ENCODE measurements around the gene ADRA2A.

Gene ADRA2A

GRCh38 chr10:111082102-111082975 lies 5.5 kb downstream of the ADRA2A start:
- no peak for DNase-seq (ENCODE audit: low read depth in 2 of 2)
- no peak for TF ChIP-seq CTCF (IDR thresholded peaks at IDR 0.05; ENCODE audit: low read depth, low read length)
- H3K4me3 ChIP-seq (replicated peaks in 1 of 2; ENCODE audit: low read depth in 2 of 2, low read length in 2 of 2): no peak overlapping the region

GRCh38 chr10:111083222-111084095 lies 6.6 kb downstream of the ADRA2A start:
- TF ChIP-seq CTCF (IDR thresholded peaks at IDR 0.05; ENCODE audit: low read depth, low read length): no peak
- DNase-seq (ENCODE audit: low read depth in 2 of 2): no peak
- no peak overlapping the region for H3K4me3 ChIP-seq (replicated peaks in 1 of 2; ENCODE audit: low read depth in 2 of 2, low read length in 2 of 2)

- DNase-seq (ENCODE audit: low read depth in 2 of 2): no peak
- no peak overlapping the region for H3K4me3 ChIP-seq (replicated peaks in 1 of 2; ENCODE audit: low read depth in 2 of 2, low read length in 2 of 2)
- TF ChIP-seq CTCF (IDR thresholded peaks at IDR 0.05; ENCODE audit: low read depth, low read length): no peak
Measured at GRCh38 chr10:111084366-111085255, 7.8 kb downstream of the ADRA2A start.

GRCh38 chr10:111085690-111086353 lies 9.0 kb downstream of the ADRA2A start:
- DNase-seq (ENCODE audit: low read depth in 2 of 2): no peak
- no peak overlapping the region for H3K4me3 ChIP-seq (replicated peaks in 1 of 2; ENCODE audit: low read depth in 2 of 2, low read length in 2 of 2)

GRCh38 chr10:111086574-111086973 lies 9.7 kb downstream of the ADRA2A start:
- TF ChIP-seq CTCF (IDR thresholded peaks at IDR 0.05; ENCODE audit: low read depth, low read length): no peak
- DNase-seq (ENCODE audit: low read depth in 2 of 2): no peak

More at GRCh38 chr10:111085690-111086353, 9.0 kb downstream of the ADRA2A start:
- TF ChIP-seq CTCF (IDR thresholded peaks at IDR 0.05; ENCODE audit: low read depth, low read length): no peak

GRCh38 chr10:111087331-111087756 lies 10.5 kb downstream of the ADRA2A start:
- no peak overlapping the region for H3K4me3 ChIP-seq (replicated peaks in 1 of 2; ENCODE audit: low read depth in 2 of 2, low read length in 2 of 2)
- DNase-seq (ENCODE audit: low read depth in 2 of 2): no peak
- no peak for TF ChIP-seq CTCF (IDR thresholded peaks at IDR 0.05; ENCODE audit: low read depth, low read length)

More at GRCh38 chr10:111086574-111086973, 9.7 kb downstream of the ADRA2A start:
- H3K4me3 ChIP-seq (replicated peaks in 1 of 2; ENCODE audit: low read depth in 2 of 2, low read length in 2 of 2): no peak overlapping the region

Data from cardiac fibroblast (primary cell).